GM12891 (cell line): Measurements from ENCODE around the gene ATG16L2.

Experiments
- PAX5 ChIP-seq: IDR thresholded peaks from 2 replicates; pipeline ENCODE4 v1.6.1; 2011; ENCODE audit warnings: low read length, moderate library complexity, mild to moderate bottlenecking; ENCODE audit not compliant: insufficient read depth, severe bottlenecking
- POLR2A ChIP-seq: IDR thresholded peaks from 2 replicates; pipeline ENCODE4 v1.6.1; 2011; ENCODE audit warnings: low read depth, low read length, control low read depth
- POLR2AphosphoS5 ChIP-seq: IDR thresholded peaks from 2 replicates; pipeline ENCODE4 v1.6.1; 2011; ENCODE audit warnings: low read depth, low read length, control low read depth
- POU2F2 ChIP-seq: IDR thresholded peaks from 2 replicates; pipeline ENCODE4 v1.6.1; 2011; ENCODE audit warnings: low read depth, mild to moderate bottlenecking, control low read depth, low read length, moderate library complexity
- SPI1 ChIP-seq: IDR thresholded peaks from 2 replicates; pipeline ENCODE4 v1.6.1; 2011; ENCODE audit warnings: low read depth, low read length, control low read depth
- TAF1 ChIP-seq: IDR thresholded peaks from 2 replicates; pipeline ENCODE4 v1.6.1; 2011; ENCODE audit warnings: low read depth, low read length, control low read depth

DNA sequence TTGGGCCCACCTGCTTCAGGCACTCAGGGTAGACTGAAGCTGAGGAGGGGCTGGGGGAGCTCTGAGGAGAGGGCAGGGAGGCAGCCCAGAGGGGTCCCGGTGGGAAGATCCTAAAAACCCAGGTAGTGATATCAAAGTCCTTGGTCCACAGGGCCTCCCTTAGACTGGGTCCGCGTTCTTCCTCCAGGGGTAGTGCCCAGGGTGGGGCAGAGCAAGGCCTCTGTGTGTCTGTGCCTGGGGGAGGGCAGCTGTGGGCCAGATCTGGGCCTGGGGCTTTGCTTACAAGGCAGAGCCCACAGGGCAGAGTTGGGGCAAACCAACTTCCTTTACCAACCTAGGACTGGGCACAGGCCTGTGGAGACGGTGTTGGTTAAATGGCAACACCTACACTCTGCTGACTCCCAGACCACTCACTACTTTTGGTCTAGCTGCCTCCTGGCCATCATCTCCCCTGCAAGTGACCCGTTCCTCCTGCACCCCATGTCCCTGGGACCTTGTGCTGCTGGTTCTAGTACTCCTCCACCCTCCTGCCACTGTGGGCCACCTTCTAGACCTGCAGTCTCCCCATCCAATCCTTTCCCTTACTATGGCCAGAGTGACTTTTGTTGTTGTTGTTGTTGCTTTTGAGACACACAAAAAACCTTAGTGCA is 15.8 kb downstream of the ATG16L2 start:
- TF ChIP-seq POLR2A (no peak), POLR2AphosphoS5 (0 out of 2 replicates have a peak, but pooled peaks have one; percentile 12), SPI1 (no peak), TAF1 (no peak), PAX5 (no peak), POU2F2 (no peak)
